T-helper 1 cell treated with Interleukin-12 subunit alpha and Interleukin-12 subunit beta and Interleukin-4 antibody, amounts not matched to agents 30 μg/mL and 1 μg/mL, for 36 hours (primary cell): Measurements from ENCODE around the gene ARHGAP28.
A peak's percentile ranks its signal among the peaks of the same experiment; 100 is the strongest.
"Not testable (repeated sequence)": the region's sequence is repeated elsewhere in the genome, so short reads cannot be mapped to it uniquely, and the experiment has no call there.

ENCODE experiments used
- H3K27ac Mint-ChIP-seq: one replicate; pipeline ENCODE4 v1.8.0; 2021; ENCODE audit warnings: mild to moderate bottlenecking, mixed read lengths
- H3K27me3 Mint-ChIP-seq: one replicate; pipeline ENCODE4 v1.8.0; 2021; ENCODE audit warnings: low read depth, mixed read lengths
- H3K36me3 Mint-ChIP-seq: one replicate; pipeline ENCODE4 v1.8.0; 2021; ENCODE audit warnings: low read depth, mixed read lengths
- H3K4me1 Mint-ChIP-seq: one replicate; pipeline ENCODE4 v1.8.0; 2021; ENCODE audit warnings: low read depth, mixed read lengths
- H3K4me3 Mint-ChIP-seq: one replicate; pipeline ENCODE4 v1.8.0; 2021; ENCODE audit warnings: mild to moderate bottlenecking, moderate library complexity, mixed read lengths
- H3K9me3 Mint-ChIP-seq: one replicate; pipeline ENCODE4 v1.8.0; 2021; ENCODE audit warnings: mixed read lengths

Gene ARHGAP28

GRCh38 chr18:6901286-6901926 is 171.9 kb downstream of the ARHGAP28 start:
- H3K9me3 Mint-ChIP-seq, result peaks cover 22% of the 10 kb centered on the region
- no peak overlapping the region for H3K27ac Mint-ChIP-seq
- H3K4me1 Mint-ChIP-seq, result no peaks in the 10 kb centered on the region
- no peaks in the 10 kb centered on the region for H3K27me3 Mint-ChIP-seq
- H3K36me3 Mint-ChIP-seq, result no peaks in the 10 kb centered on the region
- no peak overlapping the region for H3K4me3 Mint-ChIP-seq

- peaks cover 2% of the 10 kb centered on the region for H3K36me3 Mint-ChIP-seq
- H3K9me3 Mint-ChIP-seq, result peaks cover 3% of the 10 kb centered on the region
- peaks cover 4% of the 10 kb centered on the region for H3K27me3 Mint-ChIP-seq
- no peak overlapping the region for H3K27ac Mint-ChIP-seq
- no peak overlapping the region for H3K4me3 Mint-ChIP-seq
- H3K4me1 Mint-ChIP-seq, result no peaks in the 10 kb centered on the region
Observed at GRCh38 chr18:6917072-6917471, 187.6 kb downstream of the ARHGAP28 start.

- peak overlapping the region; percentile 80 for H3K27ac Mint-ChIP-seq
- H3K4me1 Mint-ChIP-seq, result no peaks in the 10 kb centered on the region
- peaks cover 2% of the 10 kb centered on the region for H3K36me3 Mint-ChIP-seq
- H3K27me3 Mint-ChIP-seq, result peaks cover 4% of the 10 kb centered on the region
- H3K9me3 Mint-ChIP-seq, result peaks cover 3% of the 10 kb centered on the region
- no peak overlapping the region for H3K4me3 Mint-ChIP-seq
Observed at GRCh38 chr18:6920099-6920955, 190.8 kb downstream of the ARHGAP28 start.

DNA sequence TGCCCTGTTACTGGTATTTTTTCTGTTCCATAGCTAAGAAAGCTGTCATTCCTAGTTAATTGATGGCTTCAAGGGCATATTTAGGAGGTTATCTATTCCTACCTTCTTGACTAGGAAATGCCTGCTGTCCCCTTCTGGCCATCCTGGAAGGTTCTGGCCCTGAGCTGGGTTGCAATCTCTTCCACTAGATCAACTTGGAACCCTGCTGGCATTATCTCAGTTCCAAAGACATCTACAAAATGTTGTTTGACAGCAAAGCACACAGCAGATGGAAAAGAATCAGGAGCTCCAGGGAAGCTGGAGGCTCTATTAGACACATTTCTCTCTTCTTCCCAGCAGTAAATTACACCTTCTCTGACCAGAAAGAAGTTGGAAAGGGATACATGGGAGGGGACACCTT is 192.1 kb downstream of the ARHGAP28 start:
- H3K4me1 Mint-ChIP-seq, result no peaks in the 10 kb centered on the region
- peaks cover 3% of the 10 kb centered on the region for H3K9me3 Mint-ChIP-seq

GRCh38 chr18:6923220-6923619 is 193.7 kb downstream of the ARHGAP28 start:
- Mint-ChIP-seq H3K36me3 (peaks cover 2% of the 10 kb centered on the region), H3K4me1 (no peaks in the 10 kb centered on the region), H3K4me3 (no peak overlapping the region), H3K27ac (no peak overlapping the region), H3K27me3 (peaks cover 4% of the 10 kb centered on the region), H3K9me3 (peaks cover 3% of the 10 kb centered on the region)

More for the DNA sequence above, 192.1 kb downstream of the ARHGAP28 start:
- H3K4me3 Mint-ChIP-seq, result no peak overlapping the region
- H3K27me3 Mint-ChIP-seq, result peaks cover 4% of the 10 kb centered on the region
- H3K36me3 Mint-ChIP-seq, result peaks cover 2% of the 10 kb centered on the region
- no peak overlapping the region for H3K27ac Mint-ChIP-seq

- H3K27me3 Mint-ChIP-seq, result no peaks in the 10 kb centered on the region
Observed at GRCh38 chr18:6927153-6927552, 197.6 kb downstream of the ARHGAP28 start.

DNA sequence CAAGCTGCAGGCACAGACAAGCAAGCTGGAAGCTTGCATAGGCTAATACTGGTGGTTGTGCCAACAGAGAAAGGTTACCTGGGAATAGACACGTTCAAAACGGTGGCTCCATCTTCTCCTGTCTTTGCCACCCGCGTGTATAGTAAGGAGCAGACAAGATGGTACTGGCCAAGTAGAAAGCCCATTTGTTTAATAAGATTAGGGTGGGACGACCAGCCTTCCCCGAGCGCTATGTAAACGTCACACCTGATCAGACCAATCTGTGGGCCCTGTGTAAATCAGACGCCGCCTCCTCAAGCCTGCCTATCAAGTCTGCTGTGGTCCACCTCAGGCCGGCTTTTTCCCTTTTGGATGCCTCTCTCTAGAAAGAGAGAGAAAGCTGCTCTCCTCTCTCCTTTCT is 198.8 kb downstream of the ARHGAP28 start:
- H3K4me3 Mint-ChIP-seq, result no peak overlapping the region
- no peak overlapping the region for H3K27ac Mint-ChIP-seq
- H3K4me1 Mint-ChIP-seq, result no peaks in the 10 kb centered on the region
- H3K36me3 Mint-ChIP-seq, result no peaks in the 10 kb centered on the region
- H3K27me3 Mint-ChIP-seq, result no peaks in the 10 kb centered on the region
- H3K9me3 Mint-ChIP-seq, result peaks cover 9% of the 10 kb centered on the region

More at GRCh38 chr18:6927153-6927552, 197.6 kb downstream of the ARHGAP28 start:
- Mint-ChIP-seq H3K4me3 (no peak overlapping the region), H3K36me3 (no peaks in the 10 kb centered on the region), H3K27ac (no peak overlapping the region), H3K4me1 (no peaks in the 10 kb centered on the region), H3K9me3 (peaks cover 9% of the 10 kb centered on the region)

DNA sequence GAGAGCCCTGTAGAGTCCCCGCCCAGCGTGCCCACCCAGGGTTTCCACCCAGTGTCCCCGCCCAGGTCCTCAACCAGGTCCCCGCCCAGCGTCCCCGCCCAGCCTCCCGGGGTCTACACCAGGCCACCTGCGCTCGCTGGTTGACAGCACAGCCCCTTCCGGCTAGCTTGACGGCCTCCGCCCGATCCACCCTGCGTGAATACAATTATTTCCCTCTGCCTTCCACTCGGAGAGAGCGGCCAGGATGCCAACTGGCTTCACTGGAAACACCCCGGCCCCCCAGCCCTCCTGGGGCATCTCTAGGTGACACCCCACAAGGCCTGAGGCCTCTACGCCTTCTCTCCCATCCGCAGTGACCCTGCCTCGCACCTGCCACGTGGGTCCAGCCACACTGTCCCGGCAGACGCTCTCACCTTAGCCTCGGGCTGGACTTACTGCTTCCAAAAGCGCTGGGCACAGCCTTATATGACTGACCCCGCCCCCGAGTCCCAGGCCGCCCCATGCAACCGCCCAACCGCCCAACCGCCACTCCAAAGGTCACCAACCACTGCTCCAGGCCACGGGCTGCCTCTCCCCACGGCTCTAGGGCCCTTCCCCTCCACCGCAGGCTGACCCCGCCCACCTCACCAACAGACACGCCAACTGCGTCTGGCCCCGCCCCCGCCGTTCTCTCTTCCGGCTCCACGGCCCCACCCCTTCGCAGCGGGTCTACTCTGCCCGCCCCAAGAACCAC is 200.0 kb downstream of the ARHGAP28 start:
- peaks cover 9% of the 10 kb centered on the region for H3K9me3 Mint-ChIP-seq
- H3K27me3 Mint-ChIP-seq, result no peaks in the 10 kb centered on the region
- no peaks in the 10 kb centered on the region for H3K4me1 Mint-ChIP-seq
- no peak overlapping the region for H3K27ac Mint-ChIP-seq
- H3K4me3 Mint-ChIP-seq, result no peak overlapping the region
- no peaks in the 10 kb centered on the region for H3K36me3 Mint-ChIP-seq

DNA sequence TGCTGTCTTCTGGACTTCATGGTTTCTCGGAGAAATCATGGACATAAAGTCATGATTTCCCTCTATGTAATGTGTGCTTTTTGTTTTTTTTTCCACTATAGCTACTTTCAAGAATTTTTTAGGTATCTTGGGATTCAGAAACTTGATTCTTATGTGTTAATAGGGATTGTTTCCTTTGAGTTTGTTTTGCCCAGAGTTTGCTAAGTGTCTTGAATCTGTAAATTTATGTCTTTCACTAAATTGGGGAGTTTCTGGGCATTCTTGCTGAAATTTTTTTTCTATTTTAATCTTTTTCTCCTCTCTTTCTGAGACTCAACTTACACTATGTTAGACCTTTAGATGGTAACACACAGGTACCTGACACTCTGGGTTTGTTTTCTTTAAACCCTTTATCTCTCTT is 205.3 kb downstream of the ARHGAP28 start:
- Mint-ChIP-seq H3K36me3 (no peaks in the 10 kb centered on the region), H3K9me3 (peaks cover 9% of the 10 kb centered on the region), H3K27ac (no peak overlapping the region), H3K4me3 (no peak overlapping the region), H3K27me3 (no peaks in the 10 kb centered on the region), H3K4me1 (no peaks in the 10 kb centered on the region)

- no peak overlapping the region for H3K4me3 Mint-ChIP-seq
- H3K4me1 Mint-ChIP-seq, result no peaks in the 10 kb centered on the region
- no peaks in the 10 kb centered on the region for H3K9me3 Mint-ChIP-seq
- H3K27ac Mint-ChIP-seq, result no peak overlapping the region
- no peaks in the 10 kb centered on the region for H3K36me3 Mint-ChIP-seq
- H3K27me3 Mint-ChIP-seq, result no peaks in the 10 kb centered on the region
Observed at GRCh38 chr18:6938003-6938402, 208.5 kb downstream of the ARHGAP28 start.

- not testable (repeated sequence) for H3K4me1 Mint-ChIP-seq, H3K27ac Mint-ChIP-seq, H3K9me3 Mint-ChIP-seq, H3K36me3 Mint-ChIP-seq, H3K4me3 Mint-ChIP-seq, H3K27me3 Mint-ChIP-seq
Observed at GRCh38 chr18:6938403-6938802, 208.9 kb downstream of the ARHGAP28 start.

- no peak overlapping the region for H3K27ac Mint-ChIP-seq
- no peaks in the 10 kb centered on the region for H3K9me3 Mint-ChIP-seq
- no peak overlapping the region for H3K4me3 Mint-ChIP-seq
- H3K4me1 Mint-ChIP-seq, result no peaks in the 10 kb centered on the region
- H3K27me3 Mint-ChIP-seq, result no peaks in the 10 kb centered on the region
- no peaks in the 10 kb centered on the region for H3K36me3 Mint-ChIP-seq
Observed at GRCh38 chr18:6939972-6940371, 210.5 kb downstream of the ARHGAP28 start.

DNA sequence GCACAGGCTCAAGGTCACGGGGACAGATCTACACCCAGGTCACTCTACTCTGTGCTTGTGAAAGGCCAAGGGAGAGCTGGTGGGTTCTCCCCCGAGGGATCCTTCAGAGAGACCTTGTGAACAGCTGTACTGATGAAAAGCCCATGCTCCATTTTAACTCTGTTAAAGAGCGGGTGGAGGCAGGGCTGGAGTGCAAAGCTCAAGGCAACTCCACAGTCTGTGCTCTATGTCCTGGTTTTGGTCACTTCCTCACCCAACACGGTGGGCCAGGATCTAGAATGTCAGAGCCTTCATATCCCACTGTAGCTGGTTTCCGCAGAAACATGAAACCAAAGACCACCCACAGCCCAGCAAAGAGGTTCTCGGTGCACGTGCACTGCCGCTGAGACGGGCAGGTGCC is 210.9 kb downstream of the ARHGAP28 start:
- Mint-ChIP-seq H3K4me3 (no peak overlapping the region), H3K27me3 (no peaks in the 10 kb centered on the region), H3K36me3 (no peaks in the 10 kb centered on the region), H3K9me3 (no peaks in the 10 kb centered on the region), H3K4me1 (no peaks in the 10 kb centered on the region), H3K27ac (no peak overlapping the region)

DNA sequence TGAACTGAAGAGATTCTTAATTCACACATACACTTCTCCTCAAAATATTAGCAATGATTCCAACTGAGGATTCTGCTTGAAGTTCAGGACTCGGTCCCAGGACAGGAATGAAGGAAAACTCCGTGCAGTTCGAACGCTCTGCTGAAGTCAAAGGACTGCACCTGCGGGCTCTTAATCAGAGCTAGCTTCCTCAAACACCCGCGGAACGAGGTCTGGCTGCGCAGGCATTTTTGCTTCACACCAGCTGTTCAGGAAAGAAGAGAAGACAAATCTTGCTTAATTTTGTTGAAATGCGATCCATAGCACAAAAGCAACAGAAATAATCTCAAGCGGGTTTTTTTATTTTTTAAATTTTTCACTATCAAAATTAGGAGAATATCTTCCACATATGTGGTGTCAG is 212.5 kb downstream of the ARHGAP28 start:
- H3K9me3 Mint-ChIP-seq, result no peaks in the 10 kb centered on the region
- no peak overlapping the region for H3K27ac Mint-ChIP-seq
- no peak overlapping the region for H3K4me3 Mint-ChIP-seq
- no peaks in the 10 kb centered on the region for H3K27me3 Mint-ChIP-seq
- no peaks in the 10 kb centered on the region for H3K36me3 Mint-ChIP-seq
- H3K4me1 Mint-ChIP-seq, result no peaks in the 10 kb centered on the region

DNA sequence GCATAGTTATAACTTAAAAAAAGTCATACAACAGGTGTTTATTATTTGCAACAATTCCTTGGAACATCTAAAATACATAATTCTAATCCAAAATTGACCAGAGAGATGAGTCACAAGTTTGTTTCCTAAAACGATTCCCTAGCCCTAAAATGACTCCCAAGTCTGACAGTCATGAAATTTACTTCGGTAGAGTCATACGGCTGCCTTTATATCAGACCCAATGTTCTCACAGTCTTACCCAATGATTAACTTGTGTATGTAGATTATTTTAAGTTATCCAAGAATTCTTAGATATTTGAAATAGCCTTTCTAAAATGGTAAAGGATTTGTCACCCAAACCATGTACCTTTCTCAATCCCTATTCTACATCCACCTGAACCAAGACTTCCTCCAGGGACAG is 213.2 kb downstream of the ARHGAP28 start:
- Mint-ChIP-seq H3K9me3 (peaks cover 3% of the 10 kb centered on the region), H3K27me3 (no peaks in the 10 kb centered on the region), H3K27ac (no peak overlapping the region), H3K36me3 (no peaks in the 10 kb centered on the region), H3K4me3 (no peak overlapping the region), H3K4me1 (no peaks in the 10 kb centered on the region)
